BLaER1 (cell line): ENCODE results near the gene IL1B.
A peak's percentile ranks its signal among the peaks of the same experiment; 100 is the strongest.

Experiments used
- H3K27ac ChIP-seq: shearing (Covaris generic); formaldehyde crosslinking; 2 replicates; pipeline ENCODE4 v1.8.1; 2022
- H3K27me3 ChIP-seq: shearing (Covaris generic); formaldehyde crosslinking; 2 replicates; pipeline ENCODE4 v1.8.1; 2022
- H3K36me3 ChIP-seq: shearing (Covaris generic); formaldehyde crosslinking; 2 replicates; pipeline ENCODE4 v1.8.1; 2022
- H3K4me1 ChIP-seq: shearing (Covaris generic); formaldehyde crosslinking; 2 replicates; pipeline ENCODE4 v1.8.1; 2022
- H3K4me2 ChIP-seq: shearing (Covaris generic); formaldehyde crosslinking; 2 replicates; pipeline ENCODE4 v1.8.1; 2022
- H3K4me3 ChIP-seq: shearing (Covaris generic); formaldehyde crosslinking; 2 replicates; pipeline ENCODE4 v1.8.1; 2022
- H3K9ac ChIP-seq: shearing (Covaris generic); formaldehyde crosslinking; 2 replicates; pipeline ENCODE4 v1.8.1; 2022
- H3K9me3 ChIP-seq: shearing (Covaris generic); formaldehyde crosslinking; 2 replicates; pipeline ENCODE4 v1.8.1; 2022
- H4K20me1 ChIP-seq: shearing (Covaris generic); formaldehyde crosslinking; 2 replicates; pipeline ENCODE4 v1.8.1; 2022
- Cebpa-rat ChIP-seq: shearing (Covaris generic); IDR thresholded peaks from 2 replicates; pipeline ENCODE4 v1.8.1; 2022

Gene IL1B

DNA sequence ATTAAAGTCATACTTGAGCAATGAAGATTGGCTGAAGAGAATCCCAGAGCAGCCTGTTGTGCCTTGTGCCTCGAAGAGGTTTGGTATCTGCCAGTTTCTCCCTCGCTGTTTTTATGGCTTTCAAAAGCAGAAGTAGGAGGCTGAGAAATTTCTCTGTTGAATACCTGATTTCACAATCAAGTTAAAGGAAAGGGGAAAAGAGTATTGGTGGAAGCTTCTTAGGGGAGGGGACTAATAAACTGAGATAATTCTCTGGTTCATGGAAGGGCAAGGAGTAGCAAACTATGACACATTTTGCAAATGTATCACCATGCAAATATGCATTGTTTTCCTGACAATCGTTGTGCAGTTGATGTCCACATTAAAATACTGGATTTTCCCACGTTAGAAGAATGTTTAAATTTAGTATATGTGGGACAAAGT lies at the start of gene IL1B:
Gene IL1B, minus strand, starts transcription at position 85 of the 423 bp plus-strand sequence. CDS start 550 bp downstream, outside the sequence.
- Histone ChIP-seq H3K9ac (peak within 1 kb of the TSS; percentile 77), H3K36me3 (peaks cover 22% of the 10 kb centered on the region), H3K4me2 (peak within 1 kb of the TSS; percentile 87), H3K9me3 (peaks cover 19% of the 10 kb centered on the region; the same call in 1 of the 2 replicates), H3K27me3 (no peaks in the 10 kb centered on the region), H4K20me1 (no peaks in the 10 kb centered on the region), H3K27ac (peak within 1 kb of the TSS; percentile 99), H3K4me1 (peaks cover 98% of the 10 kb centered on the region), H3K4me3 (peak within 1 kb of the TSS; percentile 65)
- peak; percentile 88 for TF ChIP-seq Cebpa-rat

DNA sequence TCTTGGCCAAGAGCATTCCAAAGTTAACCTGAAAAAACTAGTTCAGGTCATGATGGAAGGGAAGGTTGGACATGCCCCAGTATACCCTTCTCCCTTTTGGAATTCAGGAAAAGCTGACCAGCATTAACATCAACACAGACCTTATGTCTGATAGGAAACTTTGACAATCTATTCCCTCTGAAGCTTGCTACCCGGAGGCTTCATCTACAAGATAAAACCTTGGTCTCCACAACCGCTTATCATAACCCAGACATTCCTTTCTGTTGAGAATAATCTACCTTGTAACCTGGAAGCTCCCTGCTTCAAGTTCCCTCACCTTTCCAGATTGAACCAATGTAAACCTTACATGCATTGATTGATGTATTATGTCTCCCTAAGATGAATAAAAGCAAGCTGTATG lies 49.7 kb upstream of the IL1B start:
- H3K9ac ChIP-seq = no peak overlapping the region
- H3K9me3 ChIP-seq = 0 out of 2 replicates have a peak, but pooled peaks cover 4% of the 10 kb centered on the region
- H3K27me3 ChIP-seq = no peaks in the 10 kb centered on the region
- H3K27ac ChIP-seq = no peak overlapping the region
- H3K4me2 ChIP-seq = no peak overlapping the region
- H3K4me1 ChIP-seq = peaks cover 43% of the 10 kb centered on the region
- no peak overlapping the region for H3K4me3 ChIP-seq
- TF ChIP-seq Cebpa-rat = no peak
- H4K20me1 ChIP-seq = no peaks in the 10 kb centered on the region
- no peaks in the 10 kb centered on the region for H3K36me3 ChIP-seq

DNA sequence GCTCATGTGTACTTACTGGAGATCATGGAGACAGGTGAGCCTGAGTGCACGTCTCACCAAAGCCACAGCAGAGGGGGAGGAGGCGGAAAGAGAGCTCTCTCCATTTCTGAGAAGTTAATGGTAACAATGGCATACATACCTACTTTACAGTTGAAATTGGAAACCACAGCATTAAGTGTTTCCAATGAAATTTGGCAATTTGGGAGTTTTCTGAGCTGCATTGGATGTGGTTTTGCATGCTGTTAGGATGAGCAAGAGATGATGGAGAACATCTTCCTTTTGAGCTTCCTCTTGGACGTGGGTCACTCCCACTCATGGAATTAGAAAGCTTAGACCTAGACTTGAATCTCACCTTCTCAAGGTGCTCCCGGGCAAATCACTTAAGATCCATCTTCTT lies 48.9 kb upstream of the IL1B start:
- no peaks in the 10 kb centered on the region for H4K20me1 ChIP-seq
- H3K36me3 ChIP-seq = no peaks in the 10 kb centered on the region
- no peak overlapping the region for H3K4me3 ChIP-seq
- no peak overlapping the region for H3K27ac ChIP-seq
- H3K4me2 ChIP-seq = no peak overlapping the region
- no peak for TF ChIP-seq Cebpa-rat
- peaks cover 51% of the 10 kb centered on the region for H3K4me1 ChIP-seq
- 0 out of 2 replicates have a peak, but pooled peaks cover 4% of the 10 kb centered on the region for H3K9me3 ChIP-seq
- H3K9ac ChIP-seq = no peak overlapping the region
- no peaks in the 10 kb centered on the region for H3K27me3 ChIP-seq

DNA sequence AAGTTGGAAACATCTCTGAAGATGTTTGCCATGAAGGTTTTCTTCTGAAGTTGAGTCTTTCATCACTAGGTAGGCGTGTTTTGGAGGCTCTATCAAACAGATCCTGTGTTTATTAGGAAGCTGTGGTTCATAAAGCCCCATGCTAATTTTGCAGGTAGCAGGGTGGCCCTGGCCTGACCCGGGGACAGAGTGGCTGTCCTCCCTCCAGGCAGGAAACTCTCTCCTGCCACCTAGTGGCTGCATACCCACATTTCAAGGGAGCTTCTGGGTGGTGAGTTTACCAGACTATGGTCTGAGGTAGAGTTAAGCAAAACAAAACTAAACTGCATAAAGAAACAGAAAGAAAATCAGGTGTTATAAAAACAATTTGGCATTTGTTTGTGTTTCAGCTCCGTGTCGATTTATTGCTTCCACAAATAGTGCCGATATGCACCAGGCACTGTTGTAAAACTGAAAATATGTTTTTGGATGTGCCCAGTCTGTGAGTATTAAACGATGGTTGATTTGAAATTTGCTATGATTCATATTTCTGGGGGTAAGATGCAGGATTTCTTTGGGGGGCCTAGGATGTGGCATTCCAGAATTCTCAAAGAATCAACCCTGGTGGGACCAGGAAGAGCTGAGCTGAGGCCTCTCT lies 48.4 kb upstream of the IL1B start:
- Histone ChIP-seq H3K4me2 (no peak overlapping the region), H4K20me1 (no peaks in the 10 kb centered on the region), H3K4me1 (peaks cover 52% of the 10 kb centered on the region), H3K36me3 (no peaks in the 10 kb centered on the region), H3K9ac (no peak overlapping the region), H3K27ac (no peak overlapping the region), H3K9me3 (0 out of 2 replicates have a peak, but pooled peaks cover 4% of the 10 kb centered on the region), H3K27me3 (no peaks in the 10 kb centered on the region), H3K4me3 (no peak overlapping the region)
- no peak for TF ChIP-seq Cebpa-rat

DNA sequence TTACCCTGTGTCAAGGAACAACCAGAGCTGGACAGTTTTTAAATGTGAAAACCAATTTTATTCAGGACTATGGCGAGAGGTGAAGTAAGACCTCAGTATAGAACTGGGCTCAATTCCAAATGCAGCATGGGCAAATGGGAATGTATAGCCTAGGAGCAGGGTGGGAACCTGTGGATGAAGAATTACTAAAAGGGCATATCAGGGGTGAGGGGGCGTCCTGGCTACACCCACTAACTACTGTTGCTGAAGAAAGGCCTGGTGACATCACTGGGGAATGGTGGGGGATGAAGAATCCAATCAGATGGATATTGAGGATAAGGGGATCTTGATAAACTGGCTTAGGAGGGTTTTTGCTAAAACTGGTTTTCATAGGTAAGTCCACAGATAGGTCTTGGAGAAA lies 47.1 kb upstream of the IL1B start:
- H4K20me1 ChIP-seq = no peaks in the 10 kb centered on the region
- H3K27me3 ChIP-seq = no peaks in the 10 kb centered on the region
- H3K4me1 ChIP-seq = peaks cover 61% of the 10 kb centered on the region
- H3K9ac ChIP-seq = no peak overlapping the region
- H3K27ac ChIP-seq = peak overlapping the region; percentile 40; the same call in 1 of the 2 replicates
- peaks cover 6% of the 10 kb centered on the region; the same call in 1 of the 2 replicates for H3K9me3 ChIP-seq
- peak overlapping the region; percentile 33; the same call in 1 of the 2 replicates for H3K4me2 ChIP-seq
- no peak overlapping the region for H3K4me3 ChIP-seq
- no peak for TF ChIP-seq Cebpa-rat
- H3K36me3 ChIP-seq = no peaks in the 10 kb centered on the region

DNA sequence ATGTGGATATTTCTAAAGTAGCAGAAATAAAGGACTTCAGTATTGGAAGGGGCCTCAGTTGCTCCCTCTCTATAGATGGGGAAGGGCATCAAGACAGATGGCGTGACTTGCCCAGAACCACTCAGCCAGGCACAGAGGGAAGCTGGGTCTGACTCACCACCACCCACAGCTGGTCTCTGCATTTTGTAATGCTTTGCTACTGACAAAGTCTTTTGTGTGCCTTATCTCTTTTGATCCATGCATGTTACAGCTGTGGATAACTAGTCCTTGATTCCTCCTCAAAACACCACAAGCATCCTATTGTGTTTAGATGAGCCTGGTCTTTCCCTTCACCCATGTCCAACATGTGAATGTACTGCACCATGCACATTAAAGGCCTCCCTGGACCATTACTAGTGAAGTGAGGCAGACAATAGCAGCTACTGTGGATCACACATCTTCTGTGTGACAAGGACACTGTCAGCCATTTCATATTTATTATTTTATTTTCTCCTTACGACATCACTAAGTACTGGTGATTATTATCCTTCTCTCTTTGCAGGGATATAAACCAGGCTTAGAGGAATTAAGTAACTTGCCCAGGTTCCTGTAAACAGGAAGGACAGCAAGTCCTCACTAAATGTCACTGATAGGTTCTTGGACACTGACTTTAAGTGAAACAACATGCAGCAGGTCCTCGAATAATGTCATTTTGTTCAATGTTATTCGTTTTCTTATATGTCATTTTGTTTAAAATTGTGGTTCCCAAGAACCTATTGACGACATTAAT lies 44.8 kb upstream of the IL1B start:
- H3K4me3 ChIP-seq = no peak overlapping the region
- no peaks in the 10 kb centered on the region for H3K27me3 ChIP-seq
- H3K9ac ChIP-seq = peak overlapping the region; percentile 64; the same call in 1 of the 2 replicates
- peak overlapping the region; percentile 58 for H3K4me2 ChIP-seq
- H3K9me3 ChIP-seq = peaks cover 6% of the 10 kb centered on the region; the same call in 1 of the 2 replicates
- H4K20me1 ChIP-seq = no peaks in the 10 kb centered on the region
- H3K36me3 ChIP-seq = no peaks in the 10 kb centered on the region
- TF ChIP-seq Cebpa-rat = no peak
- H3K27ac ChIP-seq = peak overlapping the region; percentile 85
- H3K4me1 ChIP-seq = peaks cover 47% of the 10 kb centered on the region

DNA sequence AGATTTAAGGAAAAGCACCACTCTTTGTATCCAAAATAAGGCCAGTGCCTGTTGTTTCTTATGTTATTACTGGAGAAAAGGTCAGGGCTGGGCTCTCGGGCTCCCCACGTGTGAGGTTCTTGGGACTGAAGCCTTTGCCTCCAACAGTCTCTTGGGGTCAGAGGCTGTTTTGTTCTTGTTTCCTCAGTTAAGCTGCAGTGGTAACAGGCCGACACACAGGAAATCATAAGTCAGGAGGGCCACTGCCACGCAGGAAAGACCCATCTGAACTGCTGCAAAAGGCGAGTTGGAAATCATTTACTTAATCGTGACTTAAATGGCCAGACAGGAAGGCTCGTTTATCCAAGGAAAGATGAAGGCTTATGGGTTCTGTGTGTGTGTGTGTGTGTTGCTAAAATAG lies 44.1 kb upstream of the IL1B start:
- peak overlapping the region; percentile 58 for H3K4me2 ChIP-seq
- no peaks in the 10 kb centered on the region for H3K36me3 ChIP-seq
- H4K20me1 ChIP-seq = no peaks in the 10 kb centered on the region
- no peak overlapping the region for H3K4me3 ChIP-seq
- H3K4me1 ChIP-seq = peaks cover 47% of the 10 kb centered on the region
- H3K9me3 ChIP-seq = peaks cover 6% of the 10 kb centered on the region; the same call in 1 of the 2 replicates
- peak overlapping the region; percentile 85 for H3K27ac ChIP-seq
- TF ChIP-seq Cebpa-rat = no peak
- no peaks in the 10 kb centered on the region for H3K27me3 ChIP-seq
- H3K9ac ChIP-seq = peak overlapping the region; percentile 56; the same call in 1 of the 2 replicates

DNA sequence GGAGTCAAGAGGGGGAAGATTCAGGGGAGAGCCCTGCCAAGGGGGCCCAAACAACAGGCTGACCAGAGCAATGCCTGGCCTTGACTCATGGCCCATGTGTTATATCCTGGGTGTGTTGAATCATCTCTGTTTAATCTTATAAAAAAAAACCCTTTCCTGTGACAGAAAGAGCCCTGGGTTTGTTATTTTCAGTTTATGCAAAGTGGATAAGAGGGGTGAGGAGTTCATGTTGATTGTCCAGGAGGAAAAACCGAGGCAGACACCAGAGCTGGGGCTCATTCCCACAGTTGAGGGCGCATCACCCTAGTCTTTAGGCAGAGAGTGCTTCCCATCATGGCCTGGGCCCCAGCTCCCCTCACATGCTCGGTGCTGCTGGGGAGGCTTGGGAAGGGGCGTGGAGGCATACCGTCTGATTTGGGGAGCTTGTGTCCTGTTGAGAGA lies 43.5 kb upstream of the IL1B start:
- Histone ChIP-seq H3K4me2 (peak overlapping the region; percentile 58), H4K20me1 (no peaks in the 10 kb centered on the region), H3K27ac (peak overlapping the region; percentile 85)

DNA sequence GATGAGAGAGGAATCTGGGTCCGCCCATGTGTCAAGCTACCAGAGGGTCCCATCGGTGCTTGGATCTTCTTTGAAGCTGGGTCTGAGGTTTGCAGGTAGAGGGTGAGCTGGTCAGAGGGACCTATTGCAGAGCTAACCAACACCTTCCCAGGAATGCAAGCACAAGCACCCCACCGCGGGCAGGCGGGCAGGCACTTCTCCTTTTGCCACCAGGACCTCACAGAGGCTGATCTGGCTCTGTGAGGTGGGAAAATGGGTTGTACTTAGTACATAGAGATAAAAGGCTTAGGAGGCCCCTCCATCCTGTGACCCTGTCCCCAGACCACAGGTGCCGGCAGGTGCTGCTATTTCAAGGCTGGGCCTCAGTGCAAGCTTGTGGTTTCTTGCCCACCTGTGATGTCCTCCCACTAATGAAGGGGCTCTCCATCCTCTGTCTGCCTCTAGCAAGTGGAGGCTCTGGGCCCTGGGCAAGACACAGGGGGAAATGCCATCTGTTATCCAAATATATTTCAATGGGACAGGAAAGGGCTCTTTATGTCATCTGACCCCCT lies 43.0 kb upstream of the IL1B start:
- peaks cover 6% of the 10 kb centered on the region; the same call in 1 of the 2 replicates for H3K9me3 ChIP-seq
- peak overlapping the region; percentile 85 for H3K27ac ChIP-seq
- no peak overlapping the region for H3K4me3 ChIP-seq
- H3K27me3 ChIP-seq = no peaks in the 10 kb centered on the region
- H3K9ac ChIP-seq = no peak overlapping the region
- no peaks in the 10 kb centered on the region for H3K36me3 ChIP-seq
- peak overlapping the region; percentile 58 for H3K4me2 ChIP-seq
- TF ChIP-seq Cebpa-rat = no peak
- H4K20me1 ChIP-seq = no peaks in the 10 kb centered on the region
- peaks cover 47% of the 10 kb centered on the region for H3K4me1 ChIP-seq

More for the DNA sequence above, 43.5 kb upstream of the IL1B start:
- H3K9ac ChIP-seq = peak overlapping the region; percentile 56; the same call in 1 of the 2 replicates
- H3K4me1 ChIP-seq = peaks cover 47% of the 10 kb centered on the region
- no peak overlapping the region for H3K4me3 ChIP-seq
- H3K36me3 ChIP-seq = no peaks in the 10 kb centered on the region
- H3K9me3 ChIP-seq = peaks cover 6% of the 10 kb centered on the region; the same call in 1 of the 2 replicates
- TF ChIP-seq Cebpa-rat = no peak
- no peaks in the 10 kb centered on the region for H3K27me3 ChIP-seq
